Motor neuron (in vitro differentiated cells): Measurements from ENCODE around the gene CNTFR. TPM values are rescaled to one million over a fixed set of nuclear protein-coding genes. Genes with fewer than 3 reads are reported as not detected.

Experiments used
- ATAC-seq, 8 experiments: fragments of 200-7000 bp; cut with Tn5 transposase; replicated peaks in 6 of 8; 2 replicates each; pipeline ENCODE4 v1.8.0; 2021; ENCODE audit warnings: mild to moderate bottlenecking in 8 of 8, moderate library complexity in 8 of 8
- H3K27ac ChIP-seq, 2 donors: fragments of 250-450 bp; sonication (Bioruptor Pico); 2 replicates each; pipeline ENCODE4 v1.9.0; 2021; ENCODE audit warnings: antibody characterized with exemption in 2 of 2, mild to moderate bottlenecking in 2 of 2, moderate library complexity in 1 of 2
- H3K4me1 ChIP-seq, 2 donors: fragments of 250-450 bp; sonication (Bioruptor Pico); replicated peaks in 1 of 2; 2 replicates each; pipeline ENCODE4 v1.6.1; 2021; ENCODE audit warnings: antibody characterized with exemption in 2 of 2, mild to moderate bottlenecking in 2 of 2, moderate library complexity in 1 of 2
- H3K4me3 ChIP-seq, 5 donors: fragments of 250-450 bp; sonication (Bioruptor Pico); 2 replicates each; pipeline ENCODE4 v1.9.0; 2021; ENCODE audit warnings: antibody characterized with exemption in 5 of 5, mild to moderate bottlenecking in 5 of 5, moderate library complexity in 4 of 5
- WGBS, 10 experiments: fragments of 450-650 bp; shearing (Covaris generic); methylation state at CpG; one replicate each; pipeline ENCODE4 v1.0.0; 2022; 5-methylcytosine and 5-hydroxymethylcytosine counted together
- in situ Hi-C, 9 experiments: fragments of 400-800 bp; cut with MboI; loops; one replicate each; pipeline ENCODE4 v1.15.0; 2021; ENCODE audit warnings: low sequenced_read_pairs in 9 of 9, low pct_unique_long_range_greater_than_20kb in 2 of 9; ENCODE audit not compliant: unreplicated experiment in 9 of 9
- total RNA-seq, 8 experiments: library from RNA; unstranded; fragments of 300-600 nt; gene quantifications; 2 replicates each; pipeline versions ENCODE4 v1.2.3 to v1.2.4, GENCODE V29; 2022

CNTFR gene
- total RNA-seq, 8 experiments from 2014 or later = 0.35 to 72.4 (median 25.6) TPM

DNA sequence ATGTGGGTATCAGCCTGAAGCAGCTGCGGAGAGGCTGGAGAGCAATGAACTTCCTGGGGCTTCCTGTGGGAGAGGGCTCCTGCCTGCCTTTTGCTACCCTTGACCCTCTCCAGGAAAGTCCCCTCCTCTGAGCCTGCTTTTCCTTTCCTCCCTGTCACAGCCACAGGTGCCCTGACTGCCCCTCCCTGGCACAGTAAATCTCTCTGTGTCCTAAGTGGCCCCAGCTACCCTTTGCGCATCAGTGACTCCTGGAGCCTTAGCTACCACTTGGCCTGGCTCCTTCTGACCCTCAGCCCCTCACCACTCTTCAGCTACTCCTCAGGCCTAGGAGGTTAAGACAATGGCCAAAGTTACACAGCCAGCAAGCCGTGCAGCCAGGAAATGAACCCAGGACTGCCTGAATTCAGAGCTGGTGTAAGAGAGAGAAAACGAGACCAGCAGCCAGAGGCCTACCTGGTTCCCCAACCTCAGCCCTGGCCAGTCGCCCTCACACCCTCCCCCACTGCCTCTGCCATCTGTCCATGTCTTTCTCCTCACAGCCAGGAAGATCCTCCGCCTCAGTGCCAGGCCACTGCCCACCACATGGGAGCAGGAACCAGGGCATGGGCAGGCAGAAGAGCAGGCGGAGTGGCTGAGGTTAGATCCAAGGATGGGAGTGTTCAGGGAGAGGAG lies 18.6 kb downstream of the CNTFR start:
- H3K4me1 ChIP-seq = peaks cover 96 to 100% of the 10 kb centered on the region in 2 donors
- peak overlapping the region; percentile 42 to 64 for H3K27ac ChIP-seq
- in situ Hi-C loops = no loop called here
- H3K4me3 ChIP-seq = no peak overlapping the region
- peak in 1 of 8 experiments; percentile 5 for ATAC-seq
- WGBS, 10 experiments = 25 to 100% (median 71%) methylated on average over 1 to 4 of the region's 7 CpGs; no CpG with 5 or more reads in 3 of the 10 experiments

DNA sequence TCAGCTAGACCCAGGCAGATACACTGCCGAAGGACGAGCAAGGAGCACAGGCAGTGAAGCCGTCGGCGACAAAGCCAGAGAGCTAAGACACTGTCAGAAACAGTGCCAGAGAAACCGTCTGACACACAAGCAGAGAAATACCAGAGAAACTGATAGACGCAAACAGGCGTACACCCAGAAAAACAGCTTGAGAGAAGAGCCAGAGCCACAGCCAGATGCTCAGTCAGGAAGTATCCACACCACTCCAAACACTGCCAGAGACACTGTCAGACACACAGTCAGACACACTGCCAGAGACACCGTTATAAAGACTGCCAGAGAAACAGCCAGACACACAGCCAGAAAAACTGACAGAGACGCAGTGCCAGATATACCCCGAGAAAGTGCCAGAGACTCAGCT lies 19.1 kb downstream of the CNTFR start:
- peak overlapping the region; percentile 23 to 64 for H3K27ac ChIP-seq
- H3K4me3 ChIP-seq = no peak overlapping the region
- WGBS, 10 experiments = 7 to 90% (median 72%) methylated on average over 2 to 5 of the region's 11 CpGs; no CpG with 5 or more reads in 2 of the 10 experiments
- H3K4me1 ChIP-seq = peaks cover 93 to 100% of the 10 kb centered on the region in 2 donors
- peak in 1 of 8 experiments; percentile 18 for ATAC-seq
- in situ Hi-C loops = no loop called here

DNA sequence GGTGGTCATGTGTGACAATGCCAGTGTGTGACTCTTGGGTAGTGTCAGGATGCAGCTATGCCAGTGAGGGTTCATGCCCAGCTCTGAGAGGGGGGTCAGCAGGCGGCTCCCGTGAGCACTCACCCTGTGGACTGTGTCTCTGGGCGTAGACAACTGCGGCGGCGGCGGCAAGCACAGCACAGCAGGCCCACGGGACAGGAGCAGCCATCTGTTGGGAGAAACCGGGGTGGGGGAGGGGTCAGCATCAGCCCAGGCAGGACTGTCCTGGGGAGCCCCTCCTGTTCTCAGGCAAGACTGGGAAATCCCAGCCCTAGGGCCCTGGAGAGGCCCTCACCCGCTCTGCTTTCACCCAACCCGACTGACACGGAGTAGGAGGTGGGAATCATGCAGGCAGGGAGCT lies 20.8 kb downstream of the CNTFR start:
- ATAC-seq = peak in 5 of 8 experiments; percentile 39 to 78 (median 64)
- in situ Hi-C loops = no loop called here
- H3K4me1 ChIP-seq = peaks cover 79 to 86% of the 10 kb centered on the region in 2 donors
- WGBS, 10 experiments = 63 to 100% (median 76%) methylated on average over 1 to 8 of the region's 12 CpGs; no CpG with 5 or more reads in 3 of the 10 experiments
- peak overlapping the region; percentile 40 to 66 for H3K27ac ChIP-seq
- H3K4me3 ChIP-seq = no peak overlapping the region

DNA sequence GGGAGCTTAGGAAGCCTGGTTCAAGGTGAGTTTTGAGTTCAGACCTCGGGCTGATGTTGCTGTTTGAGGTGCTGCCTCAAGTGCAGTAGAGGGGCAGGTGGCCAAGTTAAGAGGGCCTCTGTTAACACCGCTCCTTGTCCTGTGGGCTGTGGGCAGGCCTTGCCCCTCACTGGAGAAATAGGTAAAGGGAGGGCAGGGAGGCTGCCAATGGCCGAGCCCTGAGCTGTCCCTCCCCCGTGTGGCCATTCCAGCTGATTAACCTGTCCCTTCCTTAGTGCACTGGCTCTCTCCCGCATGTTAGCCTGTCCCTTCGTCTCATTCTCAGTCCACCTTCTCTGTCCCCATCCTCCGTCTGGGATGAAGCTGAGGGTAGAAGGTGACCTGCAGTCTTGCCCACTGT lies 21.4 kb downstream of the CNTFR start:
- Histone ChIP-seq H3K4me3 (no peak overlapping the region), H3K27ac (peak overlapping the region; percentile 40 to 66), H3K4me1 (peaks cover 72 to 80% of the 10 kb centered on the region in 2 donors)
- ATAC-seq = no peak
- 78 to 83% (median 80%) methylated on average over 1 to 5 of the region's 7 CpGs; no CpG with 5 or more reads in 7 of the 10 experiments for WGBS, 10 experiments
- in situ Hi-C loops = no loop called here

DNA sequence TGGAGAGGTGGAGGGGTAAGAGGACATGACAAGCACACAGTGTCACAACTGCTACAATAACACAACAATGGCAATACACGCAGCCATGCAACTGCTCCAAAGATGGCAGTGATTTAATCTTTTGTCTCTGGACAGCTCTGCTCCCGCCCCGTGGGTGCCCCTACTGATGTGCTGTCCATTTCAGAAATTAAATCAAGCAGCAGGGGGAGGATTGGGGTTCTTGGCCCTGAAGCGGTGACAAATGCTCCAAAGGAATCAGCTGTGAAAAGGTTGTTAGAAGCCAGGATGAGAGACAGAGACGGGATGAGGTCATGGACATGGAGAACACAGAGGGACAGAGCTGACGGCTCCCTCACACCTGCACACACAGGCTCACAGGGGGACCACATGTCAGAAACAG lies 22.6 kb downstream of the CNTFR start:
- H3K4me1 ChIP-seq = peaks cover 64 to 68% of the 10 kb centered on the region in 2 donors
- WGBS, 10 experiments = 0 to 71% (median 41%) methylated on average over 1 to 6 of the region's 6 CpGs; no CpG with 5 or more reads in 3 of the 10 experiments
- peak overlapping the region; percentile 66 to 78 for H3K27ac ChIP-seq
- in situ Hi-C loops = no loop called here
- ATAC-seq = peak in 5 of 8 experiments; percentile 59 to 84 (median 76)
- H3K4me3 ChIP-seq = no peak overlapping the region

DNA sequence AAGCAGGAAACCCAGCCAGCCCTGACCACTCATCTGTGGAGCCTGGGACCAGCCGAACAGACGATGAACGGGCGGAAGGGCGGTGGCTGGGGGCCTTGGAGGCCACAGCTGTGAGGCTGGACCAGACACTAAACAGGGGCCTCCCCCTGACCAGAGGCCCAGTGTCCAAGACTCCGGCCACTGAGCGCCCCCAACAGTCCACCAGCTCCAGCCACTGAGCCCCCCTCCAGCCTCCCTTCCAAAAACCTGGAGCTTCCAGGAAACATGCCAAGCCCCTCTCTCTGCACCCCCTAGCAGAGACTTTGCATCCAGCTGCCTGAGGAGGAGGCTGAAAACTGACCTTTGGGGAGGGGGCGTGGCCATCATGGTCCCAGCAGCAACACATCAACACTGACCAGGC lies 23.2 kb downstream of the CNTFR start:
- H3K27ac ChIP-seq = peak overlapping the region; percentile 66 to 78
- no peak for ATAC-seq
- 60 to 100% (median 95%) methylated on average over 2 to 7 of the region's 8 CpGs; no CpG with 5 or more reads in 7 of the 10 experiments for WGBS, 10 experiments
- peaks cover 64 to 68% of the 10 kb centered on the region in 2 donors for H3K4me1 ChIP-seq
- no peak overlapping the region for H3K4me3 ChIP-seq
- in situ Hi-C loops = no loop called here

DNA sequence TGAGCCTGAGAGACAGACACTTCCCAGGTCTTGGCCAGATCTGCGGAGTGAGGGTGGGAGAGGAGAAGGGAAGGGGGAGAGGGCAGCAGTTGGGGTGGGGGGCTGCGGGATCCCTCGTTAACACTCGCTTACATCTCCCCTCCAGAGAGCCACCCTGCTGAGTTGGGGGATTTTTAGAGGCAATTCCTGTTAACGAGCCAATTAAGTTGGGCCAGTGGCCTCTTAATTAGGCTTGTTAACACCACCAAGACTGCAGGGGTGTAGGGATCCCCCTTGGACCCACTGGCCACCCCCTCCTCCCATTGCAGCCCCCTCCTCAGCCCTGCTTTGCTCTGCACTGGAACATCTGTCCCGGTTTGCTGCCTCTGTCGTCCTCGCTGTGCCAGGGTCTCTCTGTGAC lies 23.7 kb downstream of the CNTFR start:
- peak overlapping the region; percentile 66 to 78 for H3K27ac ChIP-seq
- ATAC-seq = no peak
- in situ Hi-C loops = no loop called here
- H3K4me1 ChIP-seq = peaks cover 64 to 68% of the 10 kb centered on the region in 2 donors
- no CpG with 5 or more reads among the region's 8 CpGs for WGBS, 10 experiments
- no peak overlapping the region for H3K4me3 ChIP-seq

DNA sequence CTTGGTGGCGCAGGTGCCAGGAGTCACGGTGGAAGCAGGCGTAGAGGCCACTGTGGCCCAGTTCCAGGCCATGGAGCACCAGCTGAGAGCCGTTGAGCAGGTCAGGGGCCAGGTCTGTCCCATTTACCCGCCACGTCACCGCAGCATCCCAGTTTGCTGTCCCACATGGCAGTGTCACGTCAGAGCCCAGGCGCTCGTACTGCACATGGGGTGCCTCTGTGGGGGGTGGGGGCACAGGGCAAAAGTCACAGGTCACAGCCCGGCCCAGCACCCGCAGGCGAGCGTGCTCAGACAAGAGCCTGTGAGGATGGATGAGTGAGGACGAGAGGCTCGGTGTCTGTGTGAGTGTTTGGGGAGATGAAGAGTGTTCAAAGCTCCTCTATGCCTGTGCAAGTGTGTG lies 24.9 kb downstream of the CNTFR start:
- in situ Hi-C loops = no loop called here

DNA sequence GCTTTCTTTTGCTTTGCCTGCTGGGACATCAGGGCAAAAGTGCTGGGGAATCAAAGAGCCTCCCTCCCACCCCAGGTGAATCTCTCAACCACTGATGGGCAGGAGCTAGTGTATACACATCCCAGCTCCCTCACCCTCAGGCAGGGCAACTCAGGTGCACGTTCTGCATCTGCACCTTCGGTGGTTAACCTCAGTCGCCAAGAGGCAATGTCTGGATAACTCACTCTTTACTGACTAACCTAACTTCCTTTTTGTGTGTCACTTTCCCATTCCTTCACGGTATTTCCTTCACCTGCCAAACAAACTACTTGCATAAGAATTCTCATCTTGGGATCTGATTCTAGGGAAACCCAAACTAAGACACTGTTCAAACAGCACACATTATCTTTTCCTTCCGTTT lies 26.3 kb downstream of the CNTFR start:
- 53 to 97% (median 91%) methylated on average over 1 to 5 of the region's 5 CpGs; no CpG with 5 or more reads in 1 of the 10 experiments for WGBS, 10 experiments
- Histone ChIP-seq H3K4me3 (no peak overlapping the region), H3K4me1 (peaks cover 64 to 68% of the 10 kb centered on the region in 2 donors), H3K27ac (no peak overlapping the region)
- in situ Hi-C loops = no loop called here
- ATAC-seq = no peak

More for the DNA sequence above, 24.9 kb downstream of the CNTFR start:
- ATAC-seq = no peak
- Histone ChIP-seq H3K4me3 (no peak overlapping the region), H3K27ac (no peak overlapping the region), H3K4me1 (peaks cover 64 to 68% of the 10 kb centered on the region in 2 donors)
- WGBS, 10 experiments = 30 to 100% (median 96%) methylated on average over 1 to 5 of the region's 16 CpGs; no CpG with 5 or more reads in 3 of the 10 experiments

DNA sequence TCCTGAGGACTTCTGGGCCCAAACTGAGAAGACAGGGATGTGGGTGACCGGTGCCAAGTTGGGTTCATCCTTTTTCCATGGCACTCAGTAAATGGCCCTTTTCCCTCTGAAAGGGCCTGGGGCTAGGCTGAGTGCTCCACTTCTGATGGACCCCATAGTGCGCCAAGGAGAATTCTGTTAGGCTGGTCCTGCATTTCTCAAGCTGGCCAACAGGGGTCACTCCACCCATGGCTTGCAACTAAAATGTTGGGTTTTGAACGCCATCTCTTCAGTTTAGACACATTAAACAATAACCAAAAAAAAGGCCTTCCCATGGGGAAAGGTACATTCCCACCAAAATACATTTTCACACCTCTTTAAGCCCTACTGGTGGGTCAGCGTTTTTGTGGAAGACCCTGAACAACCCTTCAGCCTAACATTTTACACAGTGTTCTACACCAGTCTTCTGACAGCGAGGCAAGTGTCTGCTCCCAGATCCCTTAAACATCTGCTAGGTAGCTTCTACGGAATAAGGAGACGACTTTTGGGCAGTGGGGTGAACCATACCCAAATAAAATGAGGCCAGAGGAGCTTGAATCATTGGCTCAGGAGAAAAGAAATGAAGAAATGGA lies 27.3 kb downstream of the CNTFR start:
- Histone ChIP-seq H3K4me3 (no peak overlapping the region), H3K4me1 (peaks cover 64 to 68% of the 10 kb centered on the region in 2 donors), H3K27ac (no peak overlapping the region)
- no peak for ATAC-seq
- 20 to 100% (median 95%) methylated on average over 1 to 5 of the region's 7 CpGs; no CpG with 5 or more reads in 2 of the 10 experiments for WGBS, 10 experiments
- in situ Hi-C loops = no loop called here

DNA sequence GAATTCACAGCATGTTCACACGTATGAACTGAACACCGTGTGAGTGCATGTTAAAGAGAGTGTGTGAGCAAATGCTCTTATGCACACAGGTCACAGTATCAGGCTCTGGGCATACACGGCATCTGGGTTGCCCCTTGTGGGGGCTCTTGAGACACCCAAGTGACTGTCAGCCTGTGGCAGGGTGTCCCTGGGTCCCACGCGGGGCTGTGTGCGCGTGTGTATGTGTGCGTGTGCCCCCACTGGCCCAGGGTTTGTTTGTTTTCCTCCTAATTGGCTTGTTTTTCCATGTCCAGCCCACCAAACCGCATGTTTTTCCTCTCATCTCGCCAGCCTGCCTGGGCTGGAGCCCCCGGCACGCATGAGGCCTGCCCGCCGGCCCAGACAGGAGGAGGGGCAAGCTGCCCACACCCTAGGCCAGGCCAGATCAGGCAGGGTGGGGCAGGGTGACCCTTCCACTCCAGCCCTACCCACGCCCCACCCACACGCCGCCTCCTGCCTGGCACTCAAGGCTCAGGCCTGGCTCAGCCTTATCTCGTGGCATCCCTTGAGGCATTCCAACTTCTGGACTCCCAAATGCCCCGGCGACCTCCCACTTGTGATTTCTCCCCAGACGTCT lies 28.8 kb downstream of the CNTFR start:
- no peak overlapping the region for H3K4me3 ChIP-seq
- peak overlapping the region; percentile 80 to 82 for H3K27ac ChIP-seq
- in situ Hi-C loops = no loop called here
- peaks cover 66 to 68% of the 10 kb centered on the region in 2 donors for H3K4me1 ChIP-seq
- WGBS, 10 experiments = 0 to 100% (median 66%) methylated on average over 1 to 8 of the region's 21 CpGs; no CpG with 5 or more reads in 2 of the 10 experiments
- peak in 5 of 8 experiments; percentile 1 to 23 (median 14) for ATAC-seq

DNA sequence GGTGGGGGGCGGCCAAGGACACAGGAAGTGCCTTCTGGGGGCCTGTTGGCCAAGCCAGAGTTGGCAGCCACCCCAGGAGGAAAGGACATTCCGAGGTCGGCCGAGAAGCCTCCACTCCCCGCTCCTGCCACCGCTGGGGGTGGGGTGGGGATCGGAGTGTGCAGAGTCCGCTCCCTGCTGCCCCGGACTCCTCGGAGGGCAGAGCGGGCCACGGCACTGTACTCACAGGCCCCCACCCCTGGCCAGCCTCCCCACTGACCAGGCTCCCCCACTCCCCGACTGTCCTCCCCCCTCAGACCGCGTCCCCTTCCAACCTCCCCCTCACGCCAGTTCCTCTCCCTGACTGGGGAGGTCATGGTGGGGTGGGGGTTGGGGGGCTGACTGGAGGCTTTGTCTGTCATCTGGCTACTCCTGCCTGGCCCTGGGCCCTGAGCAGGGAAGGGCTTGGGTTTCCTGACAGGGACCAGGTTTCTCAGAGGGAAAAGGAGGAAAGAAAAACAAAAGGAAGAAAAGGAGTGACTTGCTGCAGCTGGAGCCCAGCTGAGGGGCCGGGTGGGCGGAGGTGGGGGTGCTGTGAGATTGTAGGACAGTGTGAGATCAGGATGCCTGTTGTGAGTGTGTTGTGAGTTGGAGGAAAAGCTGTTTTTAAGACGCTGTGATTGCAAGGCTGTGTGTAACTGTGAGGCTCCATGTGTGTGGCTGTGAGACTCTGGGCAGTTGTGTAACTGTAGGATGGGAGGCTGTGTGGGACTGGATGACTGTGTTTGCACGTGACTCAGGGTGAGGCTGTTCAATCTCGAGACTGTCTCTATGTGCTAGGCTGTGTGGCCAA lies 29.7 kb downstream of the CNTFR start:
- Histone ChIP-seq H3K4me1 (peaks cover 69 to 73% of the 10 kb centered on the region in 2 donors), H3K27ac (peak overlapping the region; percentile 80 to 82), H3K4me3 (no peak overlapping the region)
- peak; percentile 58 to 99 (median 72) for ATAC-seq
- WGBS, 10 experiments = 0 to 40% (median 7%) methylated on average over 1 to 3 of the region's 21 CpGs; no CpG with 5 or more reads in 4 of the 10 experiments
- in situ Hi-C loops = no loop called here
